ENCODE data around the gene DYNLRB1. TPM values are rescaled to one million over a fixed set of nuclear protein-coding genes. Genes with fewer than 3 reads are reported as not detected.

The DYNLRB1 gene
- total and polyA plus RNA-seq, 10 of the 15 experiments (the other 5 are each of a cell fraction or from before 2014, with no cell fraction given) = 87.9 to 313 (median 153) TPM

DNA sequence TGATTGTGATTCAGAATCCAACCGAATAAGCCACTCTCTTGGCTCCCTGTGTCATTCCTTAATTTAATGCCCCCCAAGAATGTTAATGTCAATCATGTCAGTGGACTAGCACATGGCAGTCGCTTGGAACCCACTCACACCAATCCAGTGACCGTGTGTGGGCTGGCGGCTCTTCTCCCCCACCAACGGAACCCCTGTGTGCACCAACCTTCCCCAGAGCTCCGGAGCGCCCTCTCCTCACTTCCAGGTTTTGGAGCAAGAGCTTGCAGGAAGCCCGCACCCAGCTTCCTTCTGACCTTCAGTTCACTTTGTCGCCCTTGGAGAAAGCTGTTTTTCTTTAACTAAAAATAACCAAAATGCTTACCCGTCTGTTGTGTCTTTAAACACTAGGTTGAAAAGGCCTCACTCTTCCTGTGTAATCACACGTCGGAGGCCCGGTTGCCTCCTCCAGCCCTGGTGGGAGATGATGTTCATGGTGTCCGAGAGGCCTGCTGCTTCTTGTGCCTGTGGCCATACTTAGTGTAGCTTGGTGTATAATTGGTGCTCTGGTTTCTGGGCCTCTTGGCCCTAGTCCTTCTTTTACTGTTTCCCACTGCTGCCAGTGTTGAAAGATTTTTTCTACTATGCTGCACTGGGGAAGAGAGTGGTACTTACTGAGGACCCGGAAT lies 24.5 kb downstream of the DYNLRB1 start:
- no peak overlapping the region for H3K9ac ChIP-seq (ENCODE audit: control insufficient read depth, insufficient read depth, low read length)
- TF ChIP-seq CBX3 (IDR thresholded peaks at IDR 0.05; ENCODE audit: borderline replicate concordance, low read depth) (no peak), EP300 (IDR thresholded peaks at IDR 0.05; ENCODE audit: borderline replicate concordance in 1 of 2, control insufficient read depth in 1 of 2, low read depth in 2 of 2, low read length in 2 of 2) (no peak), STAT3 (IDR thresholded peaks at IDR 0.05; ENCODE audit: low read depth, low read length) (no peak), NFYB (IDR thresholded peaks at IDR 0.05; ENCODE audit: insufficient read depth, low read depth, low read length) (no peak), SP1 (IDR thresholded peaks at IDR 0.05; ENCODE audit: low read depth, low read length) (no peak), MXI1 (IDR thresholded peaks at IDR 0.05; ENCODE audit: low read depth, low read length) (no peak), ASH2L (IDR thresholded peaks at IDR 0.05; ENCODE audit: borderline replicate concordance, low read depth) (no peak), CHD4 (IDR thresholded peaks at IDR 0.05) (no peak), RB1 (IDR thresholded peaks at IDR 0.05; ENCODE audit: borderline replicate concordance) (no peak), ZNF384 (IDR thresholded peaks at IDR 0.05; ENCODE audit: borderline replicate concordance, low read depth, low read length) (no peak), WRNIP1 (IDR thresholded peaks at IDR 0.05; ENCODE audit: borderline replicate concordance, low read depth, low read length) (no peak)
- TF ChIP-seq, protein P1, sequence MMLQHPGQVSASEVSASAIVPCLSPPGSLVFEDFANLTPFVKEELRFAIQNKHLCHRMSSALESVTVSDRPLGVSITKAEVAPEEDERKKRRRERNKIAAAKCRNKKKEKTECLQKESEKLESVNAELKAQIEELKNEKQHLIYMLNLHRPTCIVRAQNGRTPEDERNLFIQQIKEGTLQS (IDR thresholded peaks at IDR 0.05; ENCODE audit: borderline replicate concordance, extremely low read depth, low read depth, low read length) = no peak
- no peaks in the 10 kb centered on the region for H3K79me2 ChIP-seq (ENCODE audit: control insufficient read depth, insufficient read depth, low read length)
- H3K4me2 ChIP-seq (ENCODE audit: control insufficient read depth, insufficient read depth) = no peak overlapping the region
- BruUV-seq (replicated peaks) = no TSS peak
- H3K4me3 ChIP-seq = no peak overlapping the region
- no peaks in the 10 kb centered on the region for H4K20me1 ChIP-seq (ENCODE audit: control insufficient read depth, insufficient read depth)
- no peak for DNase-seq (ENCODE audit: low read depth, low spot score)
- peaks cover 9 to 17% of the 10 kb centered on the region in 2 experiments; a peak in 3 of 4 replicates for H3K36me3 ChIP-seq (ENCODE audit: control insufficient read depth in 2 of 2, insufficient read depth in 2 of 2, low read length in 1 of 2)
- H3K27me3 ChIP-seq (replicated peaks in 1 of 2; ENCODE audit: control insufficient read depth in 2 of 2, insufficient read depth in 2 of 2, low read length in 1 of 2) = no peaks in the 10 kb centered on the region
- ChIA-PET RAD21 (ENCODE audit: unreplicated experiment) (interaction anchor here (1.6 to 5.7 kb wide), 3 partner anchors 167 to 229 kb away, joined by 5 to 21 read pairs (median 9); no protein-coding TSS in a partner anchor), CTCF (interaction anchor here (0.6 to 5.7 kb wide), 9 partner anchors 18 to 234 kb away, joined by 3 to 93 read pairs (median 4); no protein-coding TSS in a partner anchor), SMC1A (ENCODE audit: uncharacterized antibody, unreplicated experiment) (interaction anchor here (1.0 to 5.7 kb wide), 6 partner anchors 10 to 240 kb away, joined by 3 to 50 read pairs (median 5); partner anchors contain the start of gene TP53INP2), POLR2A (no interaction called here)
- in situ Hi-C loops (cut with MboI) (no loop called here), intact Hi-C loops (cut with micrococcal nuclease; ENCODE audit: unreplicated experiment) (no loop called here)
- WGBS (ENCODE audit: insufficient coverage, insufficient replicate concordance, low lambda C conversion rate, missing lambda C conversion rate) = 92% methylated on average over 15 of the region's 15 CpGs
- H2AFZ ChIP-seq (ENCODE audit: control insufficient read depth, low read depth, low read length) = no peak overlapping the region
- H3K9me3 ChIP-seq (replicated peaks; ENCODE audit: control insufficient read depth, insufficient read depth, low read length) = no peaks in the 10 kb centered on the region
- peak overlapping the region; percentile 46; the same call in 1 of the 2 replicates for H3K27ac ChIP-seq (ENCODE audit: control insufficient read depth, insufficient read depth)
- FAIRE-seq = no peak
- H3K4me1 ChIP-seq (ENCODE audit: control insufficient read depth, insufficient read depth, low read length) = peaks cover 4% of the 10 kb centered on the region; the same call in 1 of the 2 replicates
- no peak for ATAC-seq
